ENCODE measurements around the gene BNIP5.

The BNIP5 gene

GRCh38 chr6:36336779-36337241, at the start of gene BNIP5:
Gene BNIP5, minus strand, starts transcription at chr6:36336888. Its CDS starts 6,198 bp downstream, at chr6:36330690.
- DNase-seq: no peak

GRCh38 chr6:36384095-36384494, 47.4 kb upstream of the BNIP5 start:
- DNase-seq: no peak

- no peak for DNase-seq
Measured at GRCh38 chr6:36383606-36384005, 46.9 kb upstream of the BNIP5 start.

GRCh38 chr6:36382976-36383375, 46.3 kb upstream of the BNIP5 start:
- no peak for DNase-seq

- no peak for DNase-seq
Measured at GRCh38 chr6:36381502-36382389, 45.1 kb upstream of the BNIP5 start.

- DNase-seq: no peak
Measured at GRCh38 chr6:36380166-36380565, 43.5 kb upstream of the BNIP5 start.

- no peak for DNase-seq
Measured at GRCh38 chr6:36378936-36379335, 42.2 kb upstream of the BNIP5 start.

- DNase-seq: no peak
Measured at GRCh38 chr6:36378243-36378920, 41.7 kb upstream of the BNIP5 start.

- DNase-seq: no peak
Measured at GRCh38 chr6:36377594-36377993, 40.9 kb upstream of the BNIP5 start.

GRCh38 chr6:36376742-36377141, 40.1 kb upstream of the BNIP5 start:
- DNase-seq: no peak

GRCh38 chr6:36376183-36376582, 39.5 kb upstream of the BNIP5 start:
- no peak for DNase-seq

GRCh38 chr6:36375644-36376155, 39.0 kb upstream of the BNIP5 start:
- no peak for DNase-seq

- no peak for DNase-seq
Measured at GRCh38 chr6:36374972-36375371, 38.3 kb upstream of the BNIP5 start.

- DNase-seq: no peak
Measured at GRCh38 chr6:36374194-36374593, 37.5 kb upstream of the BNIP5 start.

GRCh38 chr6:36373368-36374019, 36.8 kb upstream of the BNIP5 start:
- DNase-seq: no peak

GRCh38 chr6:36372088-36372487, 35.4 kb upstream of the BNIP5 start:
- no peak for DNase-seq

GRCh38 chr6:36371211-36371610, 34.5 kb upstream of the BNIP5 start:
- no peak for DNase-seq

GRCh38 chr6:36370638-36371037, 34.0 kb upstream of the BNIP5 start:
- DNase-seq: no peak

GRCh38 chr6:36368921-36369865, 32.5 kb upstream of the BNIP5 start:
- DNase-seq: no peak

- DNase-seq: no peak
Measured at GRCh38 chr6:36368421-36368820, 31.7 kb upstream of the BNIP5 start.

GRCh38 chr6:36367743-36368142, 31.1 kb upstream of the BNIP5 start:
- DNase-seq: no peak

All from NCI-H446 (cell line).